ENCODE measurements around the gene CAMTA1. TPM values are rescaled to one million over a fixed set of nuclear protein-coding genes. Genes with fewer than 3 reads are reported as not detected.

Gene CAMTA1
- total RNA-seq, 1 experiment from 2014 or later: 69.5 TPM

DNA sequence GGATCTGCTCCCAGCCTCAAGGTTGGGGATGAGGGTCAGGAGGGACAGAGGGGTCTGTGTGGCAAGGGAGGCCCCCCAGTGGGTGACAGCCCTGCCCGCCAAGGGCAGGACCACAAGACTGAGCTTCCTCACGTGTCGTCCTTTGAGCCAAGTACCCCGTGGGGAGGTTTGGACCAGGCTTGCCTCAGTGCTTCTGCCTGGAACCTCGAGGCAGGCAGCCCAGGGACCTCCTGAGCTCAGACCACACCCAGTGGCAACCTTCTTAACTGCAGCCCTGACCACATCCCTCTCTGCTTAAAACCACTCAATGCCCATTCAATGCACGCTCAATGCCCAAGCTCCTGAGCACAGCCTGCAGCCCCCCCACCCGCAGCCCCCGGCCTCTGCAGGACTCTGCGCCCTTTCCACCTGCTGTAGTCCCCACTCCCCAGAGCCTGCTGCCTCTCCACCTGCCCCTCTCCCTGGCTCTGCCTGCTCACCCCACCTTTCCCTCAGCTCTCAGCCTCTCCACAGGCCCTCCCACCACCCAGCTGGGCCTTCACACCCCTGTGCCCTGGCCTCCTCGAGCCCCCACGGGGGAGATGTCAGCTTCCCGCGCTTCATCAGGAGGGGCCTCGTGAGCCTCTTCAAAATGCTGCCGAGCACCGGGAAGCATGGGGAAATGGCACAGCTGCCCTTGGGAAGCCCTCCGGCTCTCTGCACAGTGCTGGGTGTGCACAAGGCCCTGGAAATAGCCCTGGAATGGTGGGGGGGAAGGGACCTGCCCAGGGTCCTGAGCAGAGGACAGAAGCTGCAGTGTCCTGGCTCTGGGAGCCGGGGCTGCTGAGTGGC, 856.5 kb downstream of the CAMTA1 start:
- DNase-seq (ENCODE audit: low read depth, low spot score) (no peak), ATAC-seq (peak; percentile 71; the same call in 1 of the 2 replicates)
- Histone ChIP-seq H3K4me1 (ENCODE audit: control insufficient read depth in 1 of 2, insufficient read depth in 2 of 2, low read length in 2 of 2) (no peaks in the 10 kb centered on the region), H3K9ac (ENCODE audit: low read length) (no peak overlapping the region), H3K79me2 (ENCODE audit: insufficient read depth, low read length) (no peaks in the 10 kb centered on the region), H3K4me2 (ENCODE audit: low read length) (no peak overlapping the region), H2AFZ (ENCODE audit: low read depth, low read length, poor library complexity, severe bottlenecking) (no peak overlapping the region), H3K27ac (ENCODE audit: low read depth, low read length) (no peak overlapping the region), H3K9me3 (ENCODE audit: control insufficient read depth in 1 of 2, insufficient read depth in 1 of 2, low read depth in 1 of 2, low read length in 2 of 2) (no peaks in the 10 kb centered on the region), H3K9me2 (ENCODE audit: insufficient read depth) (no peaks in the 10 kb centered on the region), H3K36me3 (ENCODE audit: control insufficient read depth in 1 of 2, insufficient read depth in 2 of 2, low read length in 2 of 2) (no peaks in the 10 kb centered on the region), H3K27me3 (ENCODE audit: insufficient read depth, low read length) (no peaks in the 10 kb centered on the region), H3K4me3 (replicated peaks in 1 of 2; ENCODE audit: low read depth in 1 of 2, low read length in 2 of 2) (no peak overlapping the region), H4K20me1 (ENCODE audit: insufficient read depth) (no peaks in the 10 kb centered on the region)
- TF ChIP-seq FOSL1 (IDR thresholded peaks at IDR 0.05; ENCODE audit: low read depth): no peak
- no peak for TF ChIP-seq POLR2AphosphoS5 (IDR thresholded peaks at IDR 0.05; ENCODE audit: low read depth, low read length)
- TF ChIP-seq YY1 (IDR thresholded peaks at IDR 0.05; ENCODE audit: extremely low read depth, insufficient replicate concordance, low read depth, low read length): no peak
- TF ChIP-seq EZH2phosphoT487 (IDR thresholded peaks at IDR 0.05; ENCODE audit: borderline replicate concordance): no peak
- no peak for TF ChIP-seq ZNF274 (IDR thresholded peaks at IDR 0.05; ENCODE audit: low read depth, low read length)
- TF ChIP-seq CBX3 (IDR thresholded peaks at IDR 0.05; ENCODE audit: low read depth): no peak
- TF ChIP-seq, protein P1, sequence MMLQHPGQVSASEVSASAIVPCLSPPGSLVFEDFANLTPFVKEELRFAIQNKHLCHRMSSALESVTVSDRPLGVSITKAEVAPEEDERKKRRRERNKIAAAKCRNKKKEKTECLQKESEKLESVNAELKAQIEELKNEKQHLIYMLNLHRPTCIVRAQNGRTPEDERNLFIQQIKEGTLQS (IDR thresholded peaks at IDR 0.05): no peak
- TF ChIP-seq ZFX (IDR thresholded peaks at IDR 0.05): no peak
- TF ChIP-seq SRF (IDR thresholded peaks at IDR 0.05; ENCODE audit: low read depth): no peak
- TF ChIP-seq, protein P2, sequence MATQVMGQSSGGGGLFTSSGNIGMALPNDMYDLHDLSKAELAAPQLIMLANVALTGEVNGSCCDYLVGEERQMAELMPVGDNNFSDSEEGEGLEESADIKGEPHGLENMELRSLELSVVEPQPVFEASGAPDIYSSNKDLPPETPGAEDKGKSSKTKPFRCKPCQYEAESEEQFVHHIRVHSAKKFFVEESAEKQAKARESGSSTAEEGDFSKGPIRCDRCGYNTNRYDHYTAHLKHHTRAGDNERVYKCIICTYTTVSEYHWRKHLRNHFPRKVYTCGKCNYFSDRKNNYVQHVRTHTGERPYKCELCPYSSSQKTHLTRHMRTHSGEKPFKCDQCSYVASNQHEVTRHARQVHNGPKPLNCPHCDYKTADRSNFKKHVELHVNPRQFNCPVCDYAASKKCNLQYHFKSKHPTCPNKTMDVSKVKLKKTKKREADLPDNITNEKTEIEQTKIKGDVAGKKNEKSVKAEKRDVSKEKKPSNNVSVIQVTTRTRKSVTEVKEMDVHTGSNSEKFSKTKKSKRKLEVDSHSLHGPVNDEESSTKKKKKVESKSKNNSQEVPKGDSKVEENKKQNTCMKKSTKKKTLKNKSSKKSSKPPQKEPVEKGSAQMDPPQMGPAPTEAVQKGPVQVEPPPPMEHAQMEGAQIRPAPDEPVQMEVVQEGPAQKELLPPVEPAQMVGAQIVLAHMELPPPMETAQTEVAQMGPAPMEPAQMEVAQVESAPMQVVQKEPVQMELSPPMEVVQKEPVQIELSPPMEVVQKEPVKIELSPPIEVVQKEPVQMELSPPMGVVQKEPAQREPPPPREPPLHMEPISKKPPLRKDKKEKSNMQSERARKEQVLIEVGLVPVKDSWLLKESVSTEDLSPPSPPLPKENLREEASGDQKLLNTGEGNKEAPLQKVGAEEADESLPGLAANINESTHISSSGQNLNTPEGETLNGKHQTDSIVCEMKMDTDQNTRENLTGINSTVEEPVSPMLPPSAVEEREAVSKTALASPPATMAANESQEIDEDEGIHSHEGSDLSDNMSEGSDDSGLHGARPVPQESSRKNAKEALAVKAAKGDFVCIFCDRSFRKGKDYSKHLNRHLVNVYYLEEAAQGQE (IDR thresholded peaks at IDR 0.05; ENCODE audit: low read depth): no peak
- TF ChIP-seq, protein P3, sequence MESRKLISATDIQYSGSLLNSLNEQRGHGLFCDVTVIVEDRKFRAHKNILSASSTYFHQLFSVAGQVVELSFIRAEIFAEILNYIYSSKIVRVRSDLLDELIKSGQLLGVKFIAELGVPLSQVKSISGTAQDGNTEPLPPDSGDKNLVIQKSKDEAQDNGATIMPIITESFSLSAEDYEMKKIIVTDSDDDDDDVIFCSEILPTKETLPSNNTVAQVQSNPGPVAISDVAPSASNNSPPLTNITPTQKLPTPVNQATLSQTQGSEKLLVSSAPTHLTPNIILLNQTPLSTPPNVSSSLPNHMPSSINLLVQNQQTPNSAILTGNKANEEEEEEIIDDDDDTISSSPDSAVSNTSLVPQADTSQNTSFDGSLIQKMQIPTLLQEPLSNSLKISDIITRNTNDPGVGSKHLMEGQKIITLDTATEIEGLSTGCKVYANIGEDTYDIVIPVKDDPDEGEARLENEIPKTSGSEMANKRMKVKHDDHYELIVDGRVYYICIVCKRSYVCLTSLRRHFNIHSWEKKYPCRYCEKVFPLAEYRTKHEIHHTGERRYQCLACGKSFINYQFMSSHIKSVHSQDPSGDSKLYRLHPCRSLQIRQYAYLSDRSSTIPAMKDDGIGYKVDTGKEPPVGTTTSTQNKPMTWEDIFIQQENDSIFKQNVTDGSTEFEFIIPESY (IDR thresholded peaks at IDR 0.05; ENCODE audit: extremely low read depth, insufficient replicate concordance, low read length): no peak
- TF ChIP-seq SIN3A (IDR thresholded peaks at IDR 0.05; ENCODE audit: low read depth): no peak
- no peak for TF ChIP-seq JUND (IDR thresholded peaks at IDR 0.05)
- no peak for TF ChIP-seq EZH2 (IDR thresholded peaks at IDR 0.05)
- no peak for TF ChIP-seq POLR2A (IDR thresholded peaks at IDR 0.05; ENCODE audit: borderline replicate concordance, extremely low read depth, insufficient read depth, insufficient read length)
- no peak for TF ChIP-seq RAD21 (IDR thresholded peaks at IDR 0.05; ENCODE audit: low read depth)
- TF ChIP-seq, protein P4, sequence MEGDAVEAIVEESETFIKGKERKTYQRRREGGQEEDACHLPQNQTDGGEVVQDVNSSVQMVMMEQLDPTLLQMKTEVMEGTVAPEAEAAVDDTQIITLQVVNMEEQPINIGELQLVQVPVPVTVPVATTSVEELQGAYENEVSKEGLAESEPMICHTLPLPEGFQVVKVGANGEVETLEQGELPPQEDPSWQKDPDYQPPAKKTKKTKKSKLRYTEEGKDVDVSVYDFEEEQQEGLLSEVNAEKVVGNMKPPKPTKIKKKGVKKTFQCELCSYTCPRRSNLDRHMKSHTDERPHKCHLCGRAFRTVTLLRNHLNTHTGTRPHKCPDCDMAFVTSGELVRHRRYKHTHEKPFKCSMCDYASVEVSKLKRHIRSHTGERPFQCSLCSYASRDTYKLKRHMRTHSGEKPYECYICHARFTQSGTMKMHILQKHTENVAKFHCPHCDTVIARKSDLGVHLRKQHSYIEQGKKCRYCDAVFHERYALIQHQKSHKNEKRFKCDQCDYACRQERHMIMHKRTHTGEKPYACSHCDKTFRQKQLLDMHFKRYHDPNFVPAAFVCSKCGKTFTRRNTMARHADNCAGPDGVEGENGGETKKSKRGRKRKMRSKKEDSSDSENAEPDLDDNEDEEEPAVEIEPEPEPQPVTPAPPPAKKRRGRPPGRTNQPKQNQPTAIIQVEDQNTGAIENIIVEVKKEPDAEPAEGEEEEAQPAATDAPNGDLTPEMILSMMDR (IDR thresholded peaks at IDR 0.05 in 2 of 3, conservative IDR thresholded peaks at IDR 0.05 in 1 of 3; ENCODE audit: borderline replicate concordance in 1 of 3, insufficient read depth in 1 of 3, low read depth in 2 of 3, low read length in 2 of 3): no peak
- no peak for TF ChIP-seq SP1 (IDR thresholded peaks at IDR 0.05; ENCODE audit: low read depth)
- ChIA-PET POLR2A (no interaction called here), CTCF (interaction anchor here (1.1 kb wide), 1 partner anchor 417 kb away, joined by 4 read pairs; no protein-coding TSS in a partner anchor), RAD21 (ENCODE audit: low non-redundant PET in 1 of 2, low total read pairs in 2 of 2, uncharacterized antibody in 2 of 2, unreplicated experiment in 2 of 2) (no interaction called here)
- no TSS peak for BruUV-seq (replicated peaks)
- intact Hi-C loops (cut with micrococcal nuclease): loop anchor here (10.0 kb wide), 2 partner anchors 847 to 917 kb away; no protein-coding TSS in a partner anchor

Data from HCT116 (cell line).